ENCODE results near the gene SLC6A11.

DNA sequence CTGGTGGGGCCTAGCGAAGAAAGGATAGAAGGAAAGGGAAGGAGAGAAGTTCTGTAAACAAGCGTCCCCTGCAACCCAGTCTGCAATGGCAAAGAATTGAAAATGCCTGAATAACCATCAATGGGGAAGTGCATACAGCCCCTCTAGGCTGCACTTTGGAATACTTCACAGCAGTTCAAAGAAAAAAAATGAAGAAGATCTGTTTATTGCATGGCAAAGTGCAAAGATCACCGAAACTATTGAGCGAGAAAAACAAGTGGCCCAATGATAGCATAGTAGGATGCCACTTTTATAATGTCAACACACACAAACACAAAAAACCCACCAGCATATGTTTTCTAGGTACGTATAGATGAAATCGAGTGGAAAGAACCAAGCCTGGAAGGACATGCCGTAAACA is 162.9 kb downstream of the SLC6A11 start:
- TF ChIP-seq POLR2A (IDR thresholded peaks at IDR 0.05; ENCODE audit: low read depth, low read length) (no peak), POLR2AphosphoS5 (IDR thresholded peaks at IDR 0.05; ENCODE audit: low read depth, low read length) (no peak), TAF1 (IDR thresholded peaks at IDR 0.05; ENCODE audit: borderline replicate concordance, low read depth, low read length) (no peak)

Measured in GM12892 (cell line).